ENCODE measurements around the gene MINK1.

DNA sequence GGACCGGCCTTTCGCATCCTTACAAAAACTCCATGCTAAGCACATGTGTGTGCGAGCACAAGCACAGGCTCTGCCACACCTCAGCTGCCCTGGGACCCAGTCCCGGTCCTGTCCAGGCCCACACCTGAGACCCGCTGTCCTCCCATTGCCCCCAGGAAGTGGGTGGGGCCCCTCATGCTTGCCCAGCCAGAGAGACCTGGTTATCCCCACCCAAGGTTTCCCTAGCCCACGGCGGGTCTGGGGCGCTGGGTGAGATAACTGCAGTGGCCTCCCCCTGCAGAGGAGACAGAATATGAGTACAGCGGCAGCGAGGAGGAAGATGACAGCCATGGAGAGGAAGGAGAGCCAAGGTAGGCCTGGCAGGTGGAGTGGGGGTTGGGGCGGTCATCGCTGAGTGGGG, 53.7 kb downstream of the MINK1 start:
- TF ChIP-seq RFX5 (IDR thresholded peaks at IDR 0.05; ENCODE audit: borderline replicate concordance, low read depth, low read length): no peak
- TF ChIP-seq, protein P1, sequence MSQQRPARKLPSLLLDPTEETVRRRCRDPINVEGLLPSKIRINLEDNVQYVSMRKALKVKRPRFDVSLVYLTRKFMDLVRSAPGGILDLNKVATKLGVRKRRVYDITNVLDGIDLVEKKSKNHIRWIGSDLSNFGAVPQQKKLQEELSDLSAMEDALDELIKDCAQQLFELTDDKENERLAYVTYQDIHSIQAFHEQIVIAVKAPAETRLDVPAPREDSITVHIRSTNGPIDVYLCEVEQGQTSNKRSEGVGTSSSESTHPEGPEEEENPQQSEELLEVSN (IDR thresholded peaks at IDR 0.05): no peak
- no peak for TF ChIP-seq SIN3A (conservative IDR thresholded peaks at IDR 0.05 in 1 of 2, IDR thresholded peaks at IDR 0.05 in 1 of 2; ENCODE audit: low read depth in 1 of 2, low read length in 2 of 2)
- TF ChIP-seq KDM1A (IDR thresholded peaks at IDR 0.05; ENCODE audit: borderline replicate concordance, low read length): no peak
- TF ChIP-seq, protein P2, sequence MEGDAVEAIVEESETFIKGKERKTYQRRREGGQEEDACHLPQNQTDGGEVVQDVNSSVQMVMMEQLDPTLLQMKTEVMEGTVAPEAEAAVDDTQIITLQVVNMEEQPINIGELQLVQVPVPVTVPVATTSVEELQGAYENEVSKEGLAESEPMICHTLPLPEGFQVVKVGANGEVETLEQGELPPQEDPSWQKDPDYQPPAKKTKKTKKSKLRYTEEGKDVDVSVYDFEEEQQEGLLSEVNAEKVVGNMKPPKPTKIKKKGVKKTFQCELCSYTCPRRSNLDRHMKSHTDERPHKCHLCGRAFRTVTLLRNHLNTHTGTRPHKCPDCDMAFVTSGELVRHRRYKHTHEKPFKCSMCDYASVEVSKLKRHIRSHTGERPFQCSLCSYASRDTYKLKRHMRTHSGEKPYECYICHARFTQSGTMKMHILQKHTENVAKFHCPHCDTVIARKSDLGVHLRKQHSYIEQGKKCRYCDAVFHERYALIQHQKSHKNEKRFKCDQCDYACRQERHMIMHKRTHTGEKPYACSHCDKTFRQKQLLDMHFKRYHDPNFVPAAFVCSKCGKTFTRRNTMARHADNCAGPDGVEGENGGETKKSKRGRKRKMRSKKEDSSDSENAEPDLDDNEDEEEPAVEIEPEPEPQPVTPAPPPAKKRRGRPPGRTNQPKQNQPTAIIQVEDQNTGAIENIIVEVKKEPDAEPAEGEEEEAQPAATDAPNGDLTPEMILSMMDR (IDR thresholded peaks at IDR 0.05; ENCODE audit: control extremely low read depth in 1 of 3, insufficient read depth in 1 of 3, low read depth in 1 of 3, low read length in 3 of 3): no peak
- TF ChIP-seq, protein P3, sequence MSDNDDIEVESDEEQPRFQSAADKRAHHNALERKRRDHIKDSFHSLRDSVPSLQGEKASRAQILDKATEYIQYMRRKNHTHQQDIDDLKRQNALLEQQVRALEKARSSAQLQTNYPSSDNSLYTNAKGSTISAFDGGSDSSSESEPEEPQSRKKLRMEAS (IDR thresholded peaks at IDR 0.05): no peak
- no peak for TF ChIP-seq POLR2A (IDR thresholded peaks at IDR 0.05; ENCODE audit: control extremely low read depth in 1 of 2, low read depth in 2 of 2, low read length in 2 of 2)
- TF ChIP-seq HDAC6 (IDR thresholded peaks at IDR 0.05; ENCODE audit: low read depth, low read length): no peak
- no peak for TF ChIP-seq ZNF274 (IDR thresholded peaks at IDR 0.05; ENCODE audit: borderline replicate concordance, extremely low read depth, low read length)
- TF ChIP-seq CHD1 (IDR thresholded peaks at IDR 0.05; ENCODE audit: low read depth, low read length): no peak
- TF ChIP-seq RAD21 (IDR thresholded peaks at IDR 0.05 in 1 of 2, conservative IDR thresholded peaks at IDR 0.05 in 1 of 2; ENCODE audit: low read depth in 2 of 2, low read length in 2 of 2): no peak
- no peak for TF ChIP-seq TBP (IDR thresholded peaks at IDR 0.05; ENCODE audit: low read depth, low read length)
